Measurements from ENCODE around the gene RASGRF2.

DNA sequence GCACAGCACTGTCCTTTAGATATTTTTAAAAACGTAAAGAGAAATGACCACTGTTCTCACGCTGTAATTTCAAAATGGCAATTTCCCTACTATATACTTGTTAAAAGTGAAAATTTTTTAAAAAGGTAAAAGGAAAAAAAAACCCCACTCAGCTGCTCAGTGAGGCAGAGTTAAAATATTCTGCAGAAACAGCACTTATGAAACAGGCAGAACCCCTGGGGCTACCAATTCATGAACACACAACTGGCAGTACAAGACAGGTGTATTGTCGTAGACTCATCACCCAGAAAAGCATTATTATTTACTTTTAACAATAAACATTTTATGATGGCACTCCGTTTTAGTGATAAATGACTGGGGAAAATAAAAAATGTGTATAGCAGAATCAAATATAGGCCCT is 1.5 kb upstream of the RASGRF2 start:
- TF ChIP-seq, protein P1, sequence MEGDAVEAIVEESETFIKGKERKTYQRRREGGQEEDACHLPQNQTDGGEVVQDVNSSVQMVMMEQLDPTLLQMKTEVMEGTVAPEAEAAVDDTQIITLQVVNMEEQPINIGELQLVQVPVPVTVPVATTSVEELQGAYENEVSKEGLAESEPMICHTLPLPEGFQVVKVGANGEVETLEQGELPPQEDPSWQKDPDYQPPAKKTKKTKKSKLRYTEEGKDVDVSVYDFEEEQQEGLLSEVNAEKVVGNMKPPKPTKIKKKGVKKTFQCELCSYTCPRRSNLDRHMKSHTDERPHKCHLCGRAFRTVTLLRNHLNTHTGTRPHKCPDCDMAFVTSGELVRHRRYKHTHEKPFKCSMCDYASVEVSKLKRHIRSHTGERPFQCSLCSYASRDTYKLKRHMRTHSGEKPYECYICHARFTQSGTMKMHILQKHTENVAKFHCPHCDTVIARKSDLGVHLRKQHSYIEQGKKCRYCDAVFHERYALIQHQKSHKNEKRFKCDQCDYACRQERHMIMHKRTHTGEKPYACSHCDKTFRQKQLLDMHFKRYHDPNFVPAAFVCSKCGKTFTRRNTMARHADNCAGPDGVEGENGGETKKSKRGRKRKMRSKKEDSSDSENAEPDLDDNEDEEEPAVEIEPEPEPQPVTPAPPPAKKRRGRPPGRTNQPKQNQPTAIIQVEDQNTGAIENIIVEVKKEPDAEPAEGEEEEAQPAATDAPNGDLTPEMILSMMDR (conservative IDR thresholded peaks at IDR 0.05; ENCODE audit: low read depth, low read length): no peak
- TF ChIP-seq EZH2phosphoT487 (IDR thresholded peaks at IDR 0.05; ENCODE audit: borderline replicate concordance, low read length): no peak

Data from PC-3 (cell line).